Colonic mucosa (tissue), 4 donors: ENCODE measurements around the gene KCNJ5. TPM values are rescaled to one million over a fixed set of nuclear protein-coding genes. Genes with fewer than 3 reads are reported as not detected.

Experiments
- DNase-seq: peaks from one replicate; pipeline ENCODE4 v3.0.0-alpha.2; 2020
- H3K27ac ChIP-seq: fragments of 200-600 bp; one replicate; pipeline ENCODE4 v1.8.0; 2021
- H3K27me3 ChIP-seq: fragments of 200-600 bp; one replicate; pipeline ENCODE4 v1.8.0; 2021
- H3K36me3 ChIP-seq: fragments of 200-600 bp; one replicate; pipeline ENCODE4 v1.8.0; 2021
- H3K4me1 ChIP-seq: fragments of 200-600 bp; one replicate; pipeline ENCODE4 v1.8.0; 2021; ENCODE audit warnings: mild to moderate bottlenecking
- H3K4me3 ChIP-seq: fragments of 200-600 bp; one replicate; pipeline ENCODE4 v1.8.0; 2021
- H3K9ac ChIP-seq, 2 donors: one replicate each; pipeline ENCODE4 v1.7.0; 2013; ENCODE audit warnings: control low read depth in 2 of 2, low read depth in 2 of 2, low read length in 2 of 2
- H3K9me3 ChIP-seq: fragments of 200-600 bp; one replicate; pipeline ENCODE4 v1.8.0; 2021
- CTCF ChIP-seq: fragments of 200-600 bp; IDR thresholded peaks from one replicate; pipeline ENCODE4 v1.8.0; 2022; ENCODE audit warnings: antibody characterized with exemption, mild to moderate bottlenecking
- intact Hi-C: fragments of 100-400 bp; cut with DNase I; formaldehyde crosslinking; loops from one replicate; pipeline ENCODE4 v1.14.1; 2022
- total RNA-seq, 2 donors: library from RNA; stranded (reverse); fragmentation: NEBNext Ultra II Directional in 1 of 2; extraction: Animal tissue kit (Norgen Biotek cat#: 25700) in 1 of 2; gene quantifications; one replicate each; pipeline ENCODE4 v1.2.1, GENCODE V29; 2021
- donor health status: healthy.
- donor health status: DM: no; HTN: no; CAD: no.
- donor health status: DM: no; HTN: no; CAD: no.

The KCNJ5 gene
- total RNA-seq, 2 donors from 2014 or later, result 0.15 to 0.66 TPM

- no peak overlapping the region for H3K9ac ChIP-seq
- H3K9me3 ChIP-seq, result no peaks in the 10 kb centered on the region
- H3K4me1 ChIP-seq, result no peaks in the 10 kb centered on the region
- H3K27me3 ChIP-seq, result no peaks in the 10 kb centered on the region
- no peak for TF ChIP-seq CTCF
- no peak overlapping the region for H3K4me3 ChIP-seq
- no peaks in the 10 kb centered on the region for H3K36me3 ChIP-seq
- no peak for DNase-seq
- no peak overlapping the region for H3K27ac ChIP-seq
- intact Hi-C loops, result no loop called here
Measured at GRCh38 chr11:128949791-128950454, 58.8 kb downstream of the KCNJ5 start.

- intact Hi-C loops, result no loop called here
- Histone ChIP-seq H3K9me3 (no peaks in the 10 kb centered on the region), H3K27ac (no peak overlapping the region), H3K36me3 (no peaks in the 10 kb centered on the region), H3K9ac (no peak overlapping the region), H3K4me3 (no peak overlapping the region), H3K4me1 (no peaks in the 10 kb centered on the region), H3K27me3 (no peaks in the 10 kb centered on the region)
- no peak for TF ChIP-seq CTCF
- DNase-seq, result no peak
Measured at GRCh38 chr11:128953151-128953550, 62.0 kb downstream of the KCNJ5 start.

GRCh38 chr11:128955636-128956035 is 64.5 kb downstream of the KCNJ5 start:
- Histone ChIP-seq H3K27ac (no peak overlapping the region), H3K27me3 (no peaks in the 10 kb centered on the region), H3K36me3 (no peaks in the 10 kb centered on the region), H3K4me1 (no peaks in the 10 kb centered on the region), H3K4me3 (no peak overlapping the region), H3K9me3 (no peaks in the 10 kb centered on the region), H3K9ac (no peak overlapping the region)
- no peak for DNase-seq
- intact Hi-C loops, result loop anchor here (2.0 kb wide), 1 partner anchor 71 kb away; no protein-coding TSS in a partner anchor
- no peak for TF ChIP-seq CTCF

GRCh38 chr11:128956401-128957201 is 65.4 kb downstream of the KCNJ5 start:
- H3K9ac ChIP-seq, result no peak overlapping the region
- no peaks in the 10 kb centered on the region for H3K4me1 ChIP-seq
- no peaks in the 10 kb centered on the region for H3K36me3 ChIP-seq
- intact Hi-C loops, result loop anchor here (2.0 kb wide), 1 partner anchor 72 kb away; no protein-coding TSS in a partner anchor
- peak; percentile 60 for DNase-seq
- peak; percentile 50 for TF ChIP-seq CTCF
- H3K4me3 ChIP-seq, result no peak overlapping the region
- H3K9me3 ChIP-seq, result no peaks in the 10 kb centered on the region
- H3K27me3 ChIP-seq, result no peaks in the 10 kb centered on the region
- H3K27ac ChIP-seq, result no peak overlapping the region

GRCh38 chr11:128957202-128957482 is 66.0 kb downstream of the KCNJ5 start:
- Histone ChIP-seq H3K4me3 (no peak overlapping the region), H3K9me3 (no peaks in the 10 kb centered on the region), H3K36me3 (no peaks in the 10 kb centered on the region), H3K9ac (no peak overlapping the region), H3K4me1 (no peaks in the 10 kb centered on the region), H3K27ac (no peak overlapping the region), H3K27me3 (no peaks in the 10 kb centered on the region)
- intact Hi-C loops, result loop anchor here (2.0 kb wide), 1 partner anchor 72 kb away; no protein-coding TSS in a partner anchor
- DNase-seq, result no peak
- TF ChIP-seq CTCF, result no peak
